ENCODE results near the gene RHOH. TPM values are rescaled to one million over a fixed set of nuclear protein-coding genes. Genes with fewer than 3 reads are reported as not detected.

RHOH gene
- total RNA-seq, 2 experiments from 2014 or later: 38.2 to 83.2 TPM

GRCh38 chr4:40202474-40202873, 5.6 kb downstream of the RHOH start:
- Histone ChIP-seq H3K9me3 (ENCODE audit: low read length) (no peaks in the 10 kb centered on the region), H3K9me2 (ENCODE audit: insufficient read depth, low read length) (no peaks in the 10 kb centered on the region), H3K27ac (ENCODE audit: low read depth, low read length, poor library complexity, severe bottlenecking) (peak overlapping the region; percentile 93), H3K4me2 (ENCODE audit: low read length) (peak overlapping the region; percentile 84), H3K79me2 (ENCODE audit: insufficient read depth, low read depth, low read length) (peaks cover 100% of the 10 kb centered on the region), H3K36me3 (ENCODE audit: insufficient read depth, low read length) (peaks cover 65% of the 10 kb centered on the region), H3K4me3 (ENCODE audit: low read depth, low read length, poor library complexity, severe bottlenecking) (peak overlapping the region; percentile 79), H4K20me1 (ENCODE audit: insufficient read depth, low read length) (peaks cover 27% of the 10 kb centered on the region), H2AFZ (ENCODE audit: low read length) (no peak overlapping the region), H3K4me1 (ENCODE audit: insufficient read depth, low read length, poor library complexity, severe bottlenecking) (peaks cover 60% of the 10 kb centered on the region)
- no TSS peak for BruUV-seq (replicated peaks)
- DNase-seq (ENCODE audit: low spot score): peak; percentile 29
- intact Hi-C loops (cut with micrococcal nuclease; ENCODE audit: unreplicated experiment): loop anchor here (5.0 kb wide), 1 partner anchor 850 kb away; no protein-coding TSS in a partner anchor
- TF ChIP-seq CTCF (conservative IDR thresholded peaks at IDR 0.05; ENCODE audit: low read length) (no peak), EZH2phosphoT487 (IDR thresholded peaks at IDR 0.05; ENCODE audit: borderline replicate concordance, low read depth, low read length) (no peak)
- ChIA-PET CTCF (ENCODE audit: unreplicated experiment) (no interaction called here), POLR2A (interaction anchor here (1.0 to 1.1 kb wide), 2 partner anchors 11 to 20 kb away, joined by 3 to 5 read pairs; no protein-coding TSS in a partner anchor)

- Histone ChIP-seq H3K4me3 (ENCODE audit: low read depth, low read length, poor library complexity, severe bottlenecking) (peak overlapping the region; percentile 79), H2AFZ (ENCODE audit: low read length) (no peak overlapping the region; the same call in 1 of the 2 replicates), H4K20me1 (ENCODE audit: insufficient read depth, low read length) (peaks cover 15% of the 10 kb centered on the region), H3K79me2 (ENCODE audit: insufficient read depth, low read depth, low read length) (peaks cover 100% of the 10 kb centered on the region), H3K9me3 (ENCODE audit: low read length) (no peaks in the 10 kb centered on the region), H3K4me2 (ENCODE audit: low read length) (peak overlapping the region; percentile 84), H3K9me2 (ENCODE audit: insufficient read depth, low read length) (no peaks in the 10 kb centered on the region), H3K27ac (ENCODE audit: low read depth, low read length, poor library complexity, severe bottlenecking) (peak overlapping the region; percentile 93), H3K36me3 (ENCODE audit: insufficient read depth, low read length) (peaks cover 55% of the 10 kb centered on the region), H3K4me1 (ENCODE audit: insufficient read depth, low read length, poor library complexity, severe bottlenecking) (peaks cover 81% of the 10 kb centered on the region)
- intact Hi-C loops (cut with micrococcal nuclease; ENCODE audit: unreplicated experiment): loop anchor here (1.0 to 5.0 kb wide), 4 partner anchors 54 to 852 kb away; partner anchors contain the start of genes LIAS and RPL9
- no peak for TF ChIP-seq EZH2phosphoT487 (IDR thresholded peaks at IDR 0.05; ENCODE audit: borderline replicate concordance, low read depth, low read length)
- TF ChIP-seq CTCF (conservative IDR thresholded peaks at IDR 0.05; ENCODE audit: low read length): no peak
- POLR2A ChIA-PET: interaction anchor here (0.6 to 12.1 kb wide), 11 partner anchors 12 to 985 kb away, joined by 3 to 212 read pairs (median 3); partner anchors contain the start of gene RHOH
- CTCF ChIA-PET (ENCODE audit: unreplicated experiment): interaction anchor here (0.6 kb wide), 1 partner anchor 14 kb away, joined by 3 read pairs; no protein-coding TSS in a partner anchor
- BruUV-seq (replicated peaks): TSS peak; percentile 36
- DNase-seq (ENCODE audit: low spot score): peak; percentile 53
Observed at GRCh38 chr4:40204507-40205258, 7.9 kb downstream of the RHOH start.

All from OCI-LY7 (cell line).